Esophagus muscularis mucosa (tissue), 3 donors: ENCODE data around the gene ADCY5.

Experiments used
- POLR2AphosphoS5 ChIP-seq, 2 donors: sonication (generic); formaldehyde crosslinking; IDR thresholded peaks; one replicate each; pipeline ENCODE4 v1.6.1; 2017; ENCODE audit warnings: antibody characterized with exemption in 2 of 2
- TF ChIP-seq, protein P1 (sequence below), 3 experiments: fragments of 200-600 bp in 2 of 3; fragments of 450-650 bp in 1 of 3; sonication (generic) in 2 of 3; IDR thresholded peaks; one replicate each; pipeline ENCODE4 v1.5.1; 2017 to 2019; ENCODE audit warnings: antibody characterized with exemption in 3 of 3, mild to moderate bottlenecking in 2 of 3, moderate library complexity in 1 of 3

DNA sequence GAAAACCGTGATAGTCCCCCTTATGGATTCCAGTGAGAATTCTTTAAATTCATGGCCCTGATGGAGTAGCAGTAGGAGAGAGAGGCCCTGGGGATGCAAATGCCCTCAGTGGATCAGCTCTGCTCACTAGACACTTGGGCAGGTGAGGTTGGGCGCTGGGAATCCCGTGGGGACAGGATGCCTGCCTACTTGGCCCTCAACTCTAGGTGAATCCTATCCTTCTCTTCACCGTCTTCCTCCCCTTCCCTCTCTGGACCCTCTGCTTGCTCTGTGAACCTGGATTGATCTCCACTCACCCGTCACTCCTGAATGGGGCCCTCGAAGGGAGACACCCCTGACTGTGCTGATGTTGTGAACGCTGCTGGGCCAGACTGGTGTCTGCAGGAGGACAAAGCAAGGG is 169.8 kb downstream of the ADCY5 start:
- TF ChIP-seq, protein P1, sequence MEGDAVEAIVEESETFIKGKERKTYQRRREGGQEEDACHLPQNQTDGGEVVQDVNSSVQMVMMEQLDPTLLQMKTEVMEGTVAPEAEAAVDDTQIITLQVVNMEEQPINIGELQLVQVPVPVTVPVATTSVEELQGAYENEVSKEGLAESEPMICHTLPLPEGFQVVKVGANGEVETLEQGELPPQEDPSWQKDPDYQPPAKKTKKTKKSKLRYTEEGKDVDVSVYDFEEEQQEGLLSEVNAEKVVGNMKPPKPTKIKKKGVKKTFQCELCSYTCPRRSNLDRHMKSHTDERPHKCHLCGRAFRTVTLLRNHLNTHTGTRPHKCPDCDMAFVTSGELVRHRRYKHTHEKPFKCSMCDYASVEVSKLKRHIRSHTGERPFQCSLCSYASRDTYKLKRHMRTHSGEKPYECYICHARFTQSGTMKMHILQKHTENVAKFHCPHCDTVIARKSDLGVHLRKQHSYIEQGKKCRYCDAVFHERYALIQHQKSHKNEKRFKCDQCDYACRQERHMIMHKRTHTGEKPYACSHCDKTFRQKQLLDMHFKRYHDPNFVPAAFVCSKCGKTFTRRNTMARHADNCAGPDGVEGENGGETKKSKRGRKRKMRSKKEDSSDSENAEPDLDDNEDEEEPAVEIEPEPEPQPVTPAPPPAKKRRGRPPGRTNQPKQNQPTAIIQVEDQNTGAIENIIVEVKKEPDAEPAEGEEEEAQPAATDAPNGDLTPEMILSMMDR (IDR thresholded peaks at IDR 0.05): no peak
- no peak for TF ChIP-seq POLR2AphosphoS5 (IDR thresholded peaks at IDR 0.05)
